Measurements from ENCODE around the gene GRN.

GRN gene

DNA sequence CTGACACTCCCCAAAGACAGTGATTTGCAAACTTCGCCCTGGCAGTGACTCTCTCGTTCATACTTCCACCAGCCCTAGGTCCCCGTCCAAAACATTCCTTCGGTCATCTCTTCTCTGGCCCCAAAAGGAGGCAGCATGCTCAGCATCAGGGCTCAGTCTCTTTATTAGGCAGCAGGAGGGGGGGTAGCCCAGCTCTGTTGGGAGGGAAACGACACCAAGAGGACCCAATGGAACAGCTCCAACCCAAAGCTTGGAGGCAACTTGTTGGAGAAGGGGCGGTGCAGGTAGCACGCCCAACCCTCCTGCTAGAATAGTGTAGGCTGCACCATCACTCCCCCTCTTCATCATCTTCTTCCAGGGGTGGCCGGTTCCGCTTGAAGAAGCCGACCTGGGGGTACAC, 26.9 kb downstream of the GRN start:
- Mint-ChIP-seq H3K27me3 (ENCODE audit: low read depth) (peaks cover 23% of the 10 kb centered on the region), H3K27ac (no peak overlapping the region), H3K4me1 (ENCODE audit: low read depth) (peaks cover 6% of the 10 kb centered on the region), H3K9me3 (no peaks in the 10 kb centered on the region), H3K4me3 (no peak overlapping the region), H3K36me3 (ENCODE audit: low read depth) (no peaks in the 10 kb centered on the region)

DNA sequence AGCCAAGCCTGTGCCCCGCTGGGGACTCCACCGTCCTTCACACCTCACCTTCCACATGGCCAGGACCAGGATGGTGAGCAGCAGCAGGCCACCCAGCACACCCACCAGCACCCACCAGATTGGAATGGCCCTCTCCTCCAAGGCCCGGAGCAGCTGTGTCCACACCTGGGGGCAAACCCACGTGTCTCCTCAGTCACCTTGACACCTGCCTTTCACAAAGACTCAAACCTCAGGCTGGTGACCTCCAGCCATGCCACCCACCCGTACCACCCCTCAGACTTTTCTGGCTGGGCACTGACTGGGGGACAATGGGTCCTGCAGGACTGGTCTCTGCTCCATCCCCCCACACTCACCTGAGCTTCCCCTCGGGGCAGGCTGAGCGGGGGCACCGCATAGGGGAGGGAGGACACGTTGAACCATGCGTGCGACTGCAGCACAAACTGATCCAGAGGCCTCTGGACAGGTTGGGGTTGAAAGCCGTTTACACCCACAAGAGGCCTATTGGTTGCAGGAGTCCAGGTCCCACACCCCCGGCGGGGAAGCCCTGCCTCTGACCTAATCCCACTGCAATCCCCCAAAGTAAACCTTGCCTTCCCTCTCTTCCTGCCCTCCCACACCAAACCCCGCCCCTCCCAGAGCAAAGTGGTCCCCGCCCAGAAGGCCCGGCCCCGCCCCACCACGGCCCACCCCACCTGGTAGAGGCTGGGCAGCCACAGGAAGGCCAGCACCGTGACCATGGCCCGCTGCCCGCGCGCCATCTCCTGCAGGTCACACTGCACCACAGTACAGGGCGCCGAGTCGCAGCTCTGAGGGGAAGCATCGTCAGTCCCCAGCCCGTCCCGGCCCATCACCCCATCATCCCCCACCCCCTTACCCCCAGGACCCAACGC, 29.4 kb downstream of the GRN start:
- Mint-ChIP-seq H3K9me3 (no peaks in the 10 kb centered on the region), H3K4me3 (no peak overlapping the region), H3K4me1 (ENCODE audit: low read depth) (peaks cover 3% of the 10 kb centered on the region), H3K27me3 (ENCODE audit: low read depth) (peaks cover 10% of the 10 kb centered on the region), H3K27ac (no peak overlapping the region), H3K36me3 (ENCODE audit: low read depth) (no peaks in the 10 kb centered on the region)

GRCh38 chr17:44375196-44376017, 30.3 kb downstream of the GRN start:
- Mint-ChIP-seq H3K4me1 (ENCODE audit: low read depth) (no peaks in the 10 kb centered on the region), H3K36me3 (ENCODE audit: low read depth) (no peaks in the 10 kb centered on the region), H3K9me3 (no peaks in the 10 kb centered on the region), H3K27ac (no peak overlapping the region), H3K4me3 (no peak overlapping the region), H3K27me3 (ENCODE audit: low read depth) (peaks cover 6% of the 10 kb centered on the region)

- H3K27ac Mint-ChIP-seq = no peak overlapping the region
- no peak overlapping the region for H3K4me3 Mint-ChIP-seq
- no peaks in the 10 kb centered on the region for H3K4me1 Mint-ChIP-seq (ENCODE audit: low read depth)
- no peaks in the 10 kb centered on the region for H3K9me3 Mint-ChIP-seq
- H3K27me3 Mint-ChIP-seq (ENCODE audit: low read depth) = peaks cover 6% of the 10 kb centered on the region
- no peaks in the 10 kb centered on the region for H3K36me3 Mint-ChIP-seq (ENCODE audit: low read depth)
These were observed 31.0 kb downstream of the GRN start for GRCh38 chr17:44376124-44376523.

GRCh38 chr17:44376779-44377178, 31.7 kb downstream of the GRN start:
- Mint-ChIP-seq H3K9me3 (no peaks in the 10 kb centered on the region), H3K27me3 (ENCODE audit: low read depth) (peaks cover 3% of the 10 kb centered on the region), H3K27ac (no peak overlapping the region), H3K4me3 (no peak overlapping the region), H3K36me3 (ENCODE audit: low read depth) (no peaks in the 10 kb centered on the region), H3K4me1 (ENCODE audit: low read depth) (no peaks in the 10 kb centered on the region)

GRCh38 chr17:44378171-44378705, 33.1 kb downstream of the GRN start:
- peaks cover 13% of the 10 kb centered on the region for H3K27me3 Mint-ChIP-seq (ENCODE audit: low read depth)
- no peaks in the 10 kb centered on the region for H3K4me1 Mint-ChIP-seq (ENCODE audit: low read depth)
- H3K36me3 Mint-ChIP-seq (ENCODE audit: low read depth) = no peaks in the 10 kb centered on the region
- H3K4me3 Mint-ChIP-seq = no peak overlapping the region
- no peaks in the 10 kb centered on the region for H3K9me3 Mint-ChIP-seq
- H3K27ac Mint-ChIP-seq = no peak overlapping the region

GRCh38 chr17:44379887-44380286, 34.8 kb downstream of the GRN start:
- Mint-ChIP-seq H3K27ac (no peak overlapping the region), H3K36me3 (ENCODE audit: low read depth) (no peaks in the 10 kb centered on the region), H3K27me3 (ENCODE audit: low read depth) (peaks cover 16% of the 10 kb centered on the region), H3K4me1 (ENCODE audit: low read depth) (peaks cover 3% of the 10 kb centered on the region), H3K4me3 (no peak overlapping the region), H3K9me3 (no peaks in the 10 kb centered on the region)

DNA sequence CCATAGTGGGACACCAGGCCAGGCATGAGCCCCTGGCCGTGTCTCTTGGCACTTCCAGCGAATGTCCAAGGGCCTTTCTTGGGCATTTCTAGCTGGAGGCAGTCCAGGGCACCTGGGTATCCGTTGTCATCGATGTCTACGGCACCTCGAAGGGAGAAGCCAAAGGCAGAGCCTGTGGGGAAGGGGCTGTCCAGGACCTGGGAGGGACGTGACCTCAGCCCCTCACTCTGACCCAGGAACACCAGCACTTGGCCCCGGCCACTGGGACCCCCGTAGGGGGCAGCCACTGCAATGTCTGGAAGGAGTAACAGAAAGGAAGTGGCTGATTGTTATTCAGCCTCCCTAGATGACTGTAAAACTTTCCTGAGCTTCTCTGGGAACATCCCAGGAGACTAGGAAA, 35.7 kb downstream of the GRN start:
- H3K27ac Mint-ChIP-seq = no peak overlapping the region
- H3K4me1 Mint-ChIP-seq (ENCODE audit: low read depth) = peaks cover 4% of the 10 kb centered on the region
- no peaks in the 10 kb centered on the region for H3K9me3 Mint-ChIP-seq
- peaks cover 16% of the 10 kb centered on the region for H3K27me3 Mint-ChIP-seq (ENCODE audit: low read depth)
- no peak overlapping the region for H3K4me3 Mint-ChIP-seq
- H3K36me3 Mint-ChIP-seq (ENCODE audit: low read depth) = no peaks in the 10 kb centered on the region

GRCh38 chr17:44381810-44382305, 36.8 kb downstream of the GRN start:
- H3K27me3 Mint-ChIP-seq (ENCODE audit: low read depth) = peaks cover 21% of the 10 kb centered on the region
- H3K4me3 Mint-ChIP-seq = no peak overlapping the region
- peaks cover 4% of the 10 kb centered on the region for H3K4me1 Mint-ChIP-seq (ENCODE audit: low read depth)
- no peaks in the 10 kb centered on the region for H3K9me3 Mint-ChIP-seq
- no peaks in the 10 kb centered on the region for H3K36me3 Mint-ChIP-seq (ENCODE audit: low read depth)
- H3K27ac Mint-ChIP-seq = no peak overlapping the region

DNA sequence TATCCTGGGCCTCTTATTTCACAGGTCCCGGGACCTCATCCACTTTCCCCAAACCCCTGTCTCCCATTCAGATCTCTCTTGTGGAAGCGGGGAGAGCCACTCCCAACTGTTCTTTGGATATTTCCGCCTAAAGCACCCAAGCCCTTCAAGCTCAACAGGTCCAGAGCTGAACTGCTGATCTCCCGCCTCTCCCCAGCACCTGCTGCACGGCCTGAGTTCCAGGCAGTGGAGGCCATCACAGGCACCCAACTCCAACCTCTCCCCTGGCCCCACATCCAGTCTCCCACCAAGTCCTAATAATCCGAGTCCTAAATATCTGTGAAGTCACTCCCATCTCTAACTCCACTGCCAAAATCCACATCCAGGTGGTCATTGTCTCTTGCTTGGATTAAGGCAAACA, 37.8 kb downstream of the GRN start:
- Mint-ChIP-seq H3K27me3 (ENCODE audit: low read depth) (peaks cover 21% of the 10 kb centered on the region), H3K4me1 (ENCODE audit: low read depth) (peaks cover 4% of the 10 kb centered on the region), H3K36me3 (ENCODE audit: low read depth) (no peaks in the 10 kb centered on the region), H3K4me3 (no peak overlapping the region), H3K27ac (no peak overlapping the region), H3K9me3 (no peaks in the 10 kb centered on the region)

DNA sequence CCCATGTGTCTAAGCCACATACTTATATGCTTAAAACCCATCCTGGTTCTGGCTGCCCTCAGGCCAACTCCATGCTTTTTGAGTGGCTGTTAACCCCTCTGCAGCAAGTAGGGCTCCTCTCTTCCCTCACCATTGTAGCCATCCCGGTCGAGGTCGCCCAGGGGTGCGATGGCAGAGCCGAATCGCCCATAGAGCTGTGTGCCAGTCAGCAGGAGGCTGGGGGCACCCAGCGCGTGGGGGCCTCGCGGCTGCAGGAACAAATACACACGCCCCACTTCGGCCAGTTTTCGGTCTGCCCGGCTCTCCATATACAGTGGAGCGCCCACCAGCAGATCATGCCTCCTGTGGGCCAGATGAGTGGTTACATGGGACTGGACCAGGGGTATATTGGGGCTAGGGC, 38.3 kb downstream of the GRN start:
- H3K36me3 Mint-ChIP-seq (ENCODE audit: low read depth) = no peaks in the 10 kb centered on the region

GRCh38 chr17:44383861-44384260, 38.8 kb downstream of the GRN start:
- Mint-ChIP-seq H3K4me3 (no peak overlapping the region), H3K9me3 (no peaks in the 10 kb centered on the region), H3K27me3 (ENCODE audit: low read depth) (peaks cover 21% of the 10 kb centered on the region), H3K36me3 (ENCODE audit: low read depth) (no peaks in the 10 kb centered on the region), H3K27ac (no peak overlapping the region), H3K4me1 (ENCODE audit: low read depth) (peaks cover 4% of the 10 kb centered on the region)

More for the DNA sequence above, 38.3 kb downstream of the GRN start:
- H3K4me1 Mint-ChIP-seq (ENCODE audit: low read depth) = peaks cover 4% of the 10 kb centered on the region
- H3K27me3 Mint-ChIP-seq (ENCODE audit: low read depth) = peaks cover 21% of the 10 kb centered on the region
- H3K9me3 Mint-ChIP-seq = no peaks in the 10 kb centered on the region
- no peak overlapping the region for H3K4me3 Mint-ChIP-seq
- no peak overlapping the region for H3K27ac Mint-ChIP-seq

DNA sequence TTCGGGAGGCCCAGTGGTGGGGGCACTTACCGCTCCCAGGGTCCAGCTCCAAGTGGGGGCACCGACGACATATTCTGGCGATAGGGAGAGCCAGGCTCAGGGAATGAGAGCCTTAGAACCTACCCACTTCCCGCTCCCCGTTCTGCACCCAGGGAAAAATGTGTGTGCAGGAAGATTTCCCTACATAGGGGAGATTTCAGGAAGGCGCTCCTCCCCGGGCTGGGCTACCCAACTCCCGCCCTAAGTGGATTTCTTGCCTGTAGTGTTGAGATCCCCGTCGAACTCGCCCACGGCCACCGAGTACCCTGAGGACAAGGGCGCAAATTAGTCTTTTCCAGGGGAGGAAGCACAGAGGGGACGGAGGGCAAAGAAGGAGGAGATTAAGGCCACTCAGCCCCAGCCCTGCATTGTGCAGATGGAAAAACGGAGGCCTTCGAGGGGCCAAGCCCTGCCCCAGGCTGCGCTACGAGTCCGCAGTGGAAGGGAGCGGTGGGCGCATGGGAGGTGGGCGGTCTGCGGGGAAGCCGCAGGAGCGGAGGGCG, 39.2 kb downstream of the GRN start:
- no peaks in the 10 kb centered on the region for H3K36me3 Mint-ChIP-seq (ENCODE audit: low read depth)
- no peaks in the 10 kb centered on the region for H3K9me3 Mint-ChIP-seq
- H3K4me3 Mint-ChIP-seq = peak overlapping the region; percentile 51
- peaks cover 21% of the 10 kb centered on the region for H3K27me3 Mint-ChIP-seq (ENCODE audit: low read depth)
- H3K27ac Mint-ChIP-seq = no peak overlapping the region
- H3K4me1 Mint-ChIP-seq (ENCODE audit: low read depth) = peaks cover 4% of the 10 kb centered on the region

DNA sequence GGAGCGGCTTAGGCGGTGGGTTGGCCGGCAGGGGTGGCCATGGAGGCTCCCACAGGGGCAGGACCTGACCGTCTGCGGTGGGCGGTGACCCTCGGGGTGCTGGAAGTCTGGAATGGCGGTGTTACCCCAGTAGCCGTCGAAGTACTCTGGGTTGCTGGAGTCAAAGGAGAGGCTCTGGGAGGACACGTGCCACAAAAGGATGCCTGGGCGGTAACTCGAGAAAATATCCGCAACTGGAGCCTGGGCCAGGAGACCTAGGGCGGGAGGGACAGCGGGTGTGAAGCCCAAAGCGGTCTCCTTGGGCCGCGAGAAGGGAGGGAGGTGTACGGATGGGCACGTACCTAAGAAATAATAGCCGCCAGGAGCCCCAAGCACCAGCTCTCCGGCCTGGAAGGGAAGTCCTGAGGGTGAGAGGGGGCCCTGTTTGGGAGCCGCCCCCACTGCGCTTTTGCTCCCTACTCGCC, 39.8 kb downstream of the GRN start:
- no peaks in the 10 kb centered on the region for H3K9me3 Mint-ChIP-seq
- no peak overlapping the region for H3K27ac Mint-ChIP-seq
- H3K27me3 Mint-ChIP-seq (ENCODE audit: low read depth) = peaks cover 21% of the 10 kb centered on the region
- peak overlapping the region; percentile 75 for H3K4me3 Mint-ChIP-seq
- H3K4me1 Mint-ChIP-seq (ENCODE audit: low read depth) = peaks cover 9% of the 10 kb centered on the region
- peaks cover 1% of the 10 kb centered on the region for H3K36me3 Mint-ChIP-seq (ENCODE audit: low read depth)

Measured in T-helper 1 cell treated with Interleukin-12 subunit alpha and Interleukin-12 subunit beta and Interleukin-4 antibody, amounts not matched to agents 30 μg/mL and 1 μg/mL, for 36 hours (primary cell).